Measurements from ENCODE around the gene ZNF581. TPM values are rescaled to one million over a fixed set of nuclear protein-coding genes. Genes with fewer than 3 reads are reported as not detected.
A peak's percentile ranks its signal among the peaks of the same experiment; 100 is the strongest.

ZNF581 gene
- total and polyA plus RNA-seq, 7 donors = 10.2 to 18.6 (median 14.5) TPM

DNA sequence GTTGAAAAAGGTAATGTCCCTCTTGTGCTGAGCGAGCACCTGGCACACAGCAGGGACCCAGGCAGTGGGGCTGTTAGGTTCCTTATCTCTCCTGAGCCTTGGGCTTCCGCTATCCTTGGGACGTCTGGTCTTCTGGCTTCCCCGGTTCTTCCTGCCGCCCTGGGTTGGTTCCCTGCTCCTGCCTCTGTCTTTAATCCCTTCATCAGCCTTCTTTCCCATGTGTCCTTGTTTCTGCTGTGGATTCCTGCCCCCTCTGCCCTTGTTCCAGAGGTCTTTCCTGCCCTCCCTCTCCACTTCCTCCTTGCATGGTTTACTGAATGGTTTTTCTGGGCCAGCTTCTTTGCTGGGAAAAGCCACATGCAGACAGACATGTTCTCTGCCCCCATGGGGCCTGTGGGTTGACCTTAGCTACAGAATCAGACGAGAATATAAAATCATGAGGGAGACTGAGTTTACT, 34.2 kb downstream of the ZNF581 start:
- Histone ChIP-seq H3K4me1 (peaks cover 30% of the 10 kb centered on the region), H3K36me3 (ENCODE audit: insufficient read depth in 1 of 2, low read depth in 1 of 2) (peaks cover 6 to 62% of the 10 kb centered on the region in 2 donors), H3K27ac (no peak overlapping the region), H3K27me3 (ENCODE audit: insufficient read depth in 3 of 3, low read length in 2 of 3) (no peaks in the 10 kb centered on the region), H3K9me3 (no peaks in the 10 kb centered on the region), H3K4me3 (no peak overlapping the region)
- 62 to 64% (median 63%) methylated on average over 6 of the region's 6 CpGs for WGBS, 3 donors
- intact Hi-C loops (cut with DNase I) = no loop called here
- TF ChIP-seq CTCF (IDR thresholded peaks at IDR 0.05) = no peak
- no peak for DNase-seq
- no peak for ATAC-seq

DNA sequence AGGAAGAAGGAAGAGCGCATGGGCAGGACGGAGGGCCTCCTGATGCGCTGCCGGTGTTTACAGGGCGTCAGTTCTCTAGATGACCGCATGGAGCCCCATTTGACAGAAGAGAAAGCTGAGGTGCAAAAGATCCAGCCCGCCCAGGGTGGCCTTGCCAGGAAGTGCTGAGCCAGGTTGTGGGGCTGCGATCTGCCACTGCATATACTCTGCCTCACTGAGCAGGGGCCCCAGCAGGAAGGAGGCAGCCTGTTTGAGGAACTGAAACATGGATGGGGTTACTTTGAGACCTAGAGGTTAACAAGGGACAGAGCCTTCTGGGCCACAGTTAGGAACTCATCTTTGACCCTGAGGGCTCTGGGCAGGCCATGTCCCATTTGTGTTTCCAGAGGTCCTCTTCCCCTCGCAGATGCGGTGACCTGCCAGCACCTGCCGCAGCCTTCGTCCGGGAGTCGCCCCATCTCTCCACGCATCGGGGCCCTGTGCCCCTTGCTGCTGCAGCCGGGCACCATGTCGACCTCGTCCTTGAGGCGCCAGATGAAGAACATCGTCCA, 34.7 kb downstream of the ZNF581 start:
- DNase-seq (peak in 1 of 2 donors; percentile 67), ATAC-seq (no peak)
- no peaks in the 10 kb centered on the region for H3K27me3 ChIP-seq (ENCODE audit: insufficient read depth in 3 of 3, low read length in 2 of 3)
- intact Hi-C loops (cut with DNase I) = no loop called here
- no peak for TF ChIP-seq CTCF (IDR thresholded peaks at IDR 0.05)
- WGBS, 3 donors = 83 to 89% (median 86%) methylated on average over 21 of the region's 21 CpGs
- peaks cover 6 to 66% of the 10 kb centered on the region in 2 donors for H3K36me3 ChIP-seq (ENCODE audit: insufficient read depth in 1 of 2, low read depth in 1 of 2)
- H3K27ac ChIP-seq = no peak overlapping the region
- no peaks in the 10 kb centered on the region for H3K9me3 ChIP-seq
- H3K4me3 ChIP-seq = no peak overlapping the region
- peaks cover 30% of the 10 kb centered on the region for H3K4me1 ChIP-seq

- peaks cover 26% of the 10 kb centered on the region for H3K4me1 ChIP-seq
Measured at GRCh38 chr19:55679343-55680257, 36.2 kb downstream of the ZNF581 start.

GRCh38 chr19:55680339-55681130, 37.1 kb downstream of the ZNF581 start:
- TF ChIP-seq CTCF (IDR thresholded peaks at IDR 0.05) = no peak
- Histone ChIP-seq H3K4me3 (no peak overlapping the region), H3K4me1 (peaks cover 25% of the 10 kb centered on the region), H3K27ac (no peak overlapping the region), H3K27me3 (ENCODE audit: insufficient read depth in 3 of 3, low read length in 2 of 3) (no peaks in the 10 kb centered on the region), H3K36me3 (ENCODE audit: insufficient read depth in 1 of 2, low read depth in 1 of 2) (peaks cover 6 to 79% of the 10 kb centered on the region in 2 donors), H3K9me3 (no peaks in the 10 kb centered on the region)
- ATAC-seq (no peak), DNase-seq (no peak)
- 88 to 92% (median 90%) methylated on average over 20 of the region's 20 CpGs for WGBS, 3 donors
- intact Hi-C loops (cut with DNase I) = no loop called here

More at GRCh38 chr19:55679343-55680257, 36.2 kb downstream of the ZNF581 start:
- H3K36me3 ChIP-seq (ENCODE audit: insufficient read depth in 1 of 2, low read depth in 1 of 2) = peaks cover 6 to 69% of the 10 kb centered on the region in 2 donors
- WGBS, 3 donors = 83 to 84% (median 84%) methylated on average over 24 of the region's 24 CpGs
- no peak overlapping the region for H3K4me3 ChIP-seq
- no peak for TF ChIP-seq CTCF (IDR thresholded peaks at IDR 0.05)
- no peaks in the 10 kb centered on the region for H3K27me3 ChIP-seq (ENCODE audit: insufficient read depth in 3 of 3, low read length in 2 of 3)
- no peaks in the 10 kb centered on the region for H3K9me3 ChIP-seq
- intact Hi-C loops (cut with DNase I) = no loop called here
- ATAC-seq (no peak), DNase-seq (no peak)
- no peak overlapping the region for H3K27ac ChIP-seq
